Motor neuron (in vitro differentiated cells): Measurements from ENCODE around the gene RYK. TPM values are rescaled to one million over a fixed set of nuclear protein-coding genes. Genes with fewer than 3 reads are reported as not detected.
A peak's percentile ranks its signal among the peaks of the same experiment; 100 is the strongest.

Experiments used
- ATAC-seq, 8 experiments: fragments of 200-7000 bp; cut with Tn5 transposase; replicated peaks in 6 of 8; 2 replicates each; pipeline ENCODE4 v1.8.0; 2021; ENCODE audit warnings: mild to moderate bottlenecking in 8 of 8, moderate library complexity in 8 of 8
- H3K27ac ChIP-seq, 2 donors: fragments of 250-450 bp; sonication (Bioruptor Pico); 2 replicates each; pipeline ENCODE4 v1.9.0; 2021; ENCODE audit warnings: antibody characterized with exemption in 2 of 2, mild to moderate bottlenecking in 2 of 2, moderate library complexity in 1 of 2
- H3K4me1 ChIP-seq, 2 donors: fragments of 250-450 bp; sonication (Bioruptor Pico); replicated peaks in 1 of 2; 2 replicates each; pipeline ENCODE4 v1.6.1; 2021; ENCODE audit warnings: antibody characterized with exemption in 2 of 2, mild to moderate bottlenecking in 2 of 2, moderate library complexity in 1 of 2
- H3K4me3 ChIP-seq, 5 donors: fragments of 250-450 bp; sonication (Bioruptor Pico); 2 replicates each; pipeline ENCODE4 v1.9.0; 2021; ENCODE audit warnings: antibody characterized with exemption in 5 of 5, mild to moderate bottlenecking in 5 of 5, moderate library complexity in 4 of 5
- WGBS, 10 experiments: fragments of 450-650 bp; shearing (Covaris generic); methylation state at CpG; one replicate each; pipeline ENCODE4 v1.0.0; 2022; 5-methylcytosine and 5-hydroxymethylcytosine counted together
- in situ Hi-C, 9 experiments: fragments of 400-800 bp; cut with MboI; loops; one replicate each; pipeline ENCODE4 v1.15.0; 2021; ENCODE audit warnings: low sequenced_read_pairs in 9 of 9, low pct_unique_long_range_greater_than_20kb in 2 of 9; ENCODE audit not compliant: unreplicated experiment in 9 of 9
- total RNA-seq, 8 experiments: library from RNA; unstranded; fragments of 300-600 nt; gene quantifications; 2 replicates each; pipeline versions ENCODE4 v1.2.3 to v1.2.4, GENCODE V29; 2022

Gene RYK
- total RNA-seq = 10 to 100 TPM; 30.8 to 91.7 (median 50.1) TPM

GRCh38 chr3:134250717-134251220 is at the start of gene RYK:
TSS of gene RYK (minus strand) at chr3:134250859. CDS start at chr3:134250654, 205 bp downstream.
- 0 to 36% (median 2%) methylated on average over 1 to 28 of the region's 59 CpGs; no CpG with 5 or more reads in 3 of the 10 experiments for WGBS, 10 experiments
- in situ Hi-C loops = no loop called here
- Histone ChIP-seq H3K4me3 (peak within 1 kb of the TSS; percentile 60 to 97 (median 84)), H3K27ac (peak within 1 kb of the TSS; percentile 64 to 87), H3K4me1 (peaks cover 10% of the 10 kb centered on the region in 2 donors)
- ATAC-seq = peak; percentile 82 to 93 (median 89)

GRCh38 chr3:134299888-134300206 is 49.2 kb upstream of the RYK start:
- peak in 1 of 8 experiments; percentile 19 for ATAC-seq
- WGBS, 10 experiments = 78 to 100% (median 100%) methylated on average over 1 of the region's 1 CpG; no CpG with 5 or more reads in 3 of the 10 experiments
- Histone ChIP-seq H3K27ac (no peak overlapping the region), H3K4me1 (no peaks in the 10 kb centered on the region), H3K4me3 (no peak overlapping the region)
- in situ Hi-C loops = loop anchor here in 7 of 9 experiments (10.0 kb wide), 2 partner anchors 85 to 175 kb away; no protein-coding TSS in a partner anchor

DNA sequence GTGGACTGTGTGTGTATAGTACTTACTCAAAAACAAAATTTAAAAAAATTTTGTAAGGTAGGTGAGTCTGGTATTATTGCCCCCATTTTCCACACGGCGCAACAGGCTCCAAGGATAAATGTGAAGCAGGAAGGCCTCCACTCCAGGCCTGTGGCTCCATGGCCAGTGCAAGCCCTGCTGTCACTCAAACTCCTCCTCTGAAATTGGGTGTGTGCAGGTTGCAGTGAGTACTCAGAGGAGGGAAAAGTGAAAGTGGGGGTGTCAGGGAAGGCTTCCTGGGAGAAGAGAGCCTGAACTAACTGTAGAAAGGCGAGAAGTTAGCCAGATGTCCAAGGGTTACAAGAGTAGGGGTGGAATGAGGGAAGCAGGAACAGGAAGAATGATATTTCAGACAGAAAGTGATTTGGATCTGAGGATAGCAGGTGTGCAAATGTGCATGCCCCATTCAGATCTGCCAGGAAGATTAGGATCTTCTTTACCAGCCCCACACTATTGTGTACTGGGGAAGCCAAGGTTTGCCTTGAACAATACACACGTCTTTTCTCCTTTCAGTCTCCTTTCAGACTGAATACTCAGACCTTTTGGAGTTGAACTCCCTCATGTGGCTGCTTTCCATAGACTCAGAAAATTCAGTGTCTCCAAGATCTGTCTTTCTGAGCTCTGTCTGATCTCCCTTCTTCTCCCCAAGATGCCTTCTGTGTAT is 48.7 kb upstream of the RYK start:
- H3K4me3 ChIP-seq = no peak overlapping the region
- WGBS, 10 experiments = 64 to 100% (median 83%) methylated on average over 1 to 3 of the region's 4 CpGs; no CpG with 5 or more reads in 2 of the 10 experiments
- in situ Hi-C loops = loop anchor here in 1 of 9 experiments (10.0 kb wide), 1 partner anchor 85 kb away; no protein-coding TSS in a partner anchor
- H3K27ac ChIP-seq = no peak overlapping the region
- peak in 5 of 8 experiments; percentile 51 to 81 (median 76) for ATAC-seq
- no peaks in the 10 kb centered on the region for H3K4me1 ChIP-seq

DNA sequence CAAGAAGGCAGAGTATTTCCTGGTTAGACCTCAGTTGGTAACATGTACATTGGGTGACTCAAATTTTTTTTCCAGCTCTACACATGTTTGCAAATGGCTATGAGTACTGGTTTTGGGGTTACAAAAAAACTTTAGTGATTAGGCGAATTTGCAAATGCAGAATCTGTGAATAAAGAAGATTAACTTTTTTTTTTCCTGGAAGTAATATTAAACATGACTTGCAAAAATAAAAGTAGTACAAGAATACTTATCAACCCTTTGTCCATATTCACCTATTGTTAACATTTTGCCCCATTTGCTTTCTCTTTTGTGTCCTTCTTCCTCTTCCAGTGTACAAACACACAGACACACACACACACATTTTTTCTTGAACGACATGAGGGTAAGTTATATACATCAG is 47.6 kb upstream of the RYK start:
- in situ Hi-C loops = loop anchor here in 1 of 9 experiments (10.0 kb wide), 1 partner anchor 83 kb away; no protein-coding TSS in a partner anchor

GRCh38 chr3:134296616-134297015 is 46.0 kb upstream of the RYK start:
- Histone ChIP-seq H3K27ac (no peak overlapping the region), H3K4me3 (no peak overlapping the region), H3K4me1 (no peaks in the 10 kb centered on the region)
- no peak for ATAC-seq
- in situ Hi-C loops = loop anchor here in 1 of 9 experiments (10.0 kb wide), 1 partner anchor 82 kb away; no protein-coding TSS in a partner anchor

More for the DNA sequence above, 47.6 kb upstream of the RYK start:
- ATAC-seq = peak in 2 of 8 experiments; percentile 32
- whole genome bisulfite sequencing, 10 experiments = 22 to 94% (median 80%) methylated on average over 1 to 2 of the region's 2 CpGs
- no peaks in the 10 kb centered on the region for H3K4me1 ChIP-seq
- H3K4me3 ChIP-seq = no peak overlapping the region
- H3K27ac ChIP-seq = no peak overlapping the region

GRCh38 chr3:134295930-134296329 is 45.3 kb upstream of the RYK start:
- ATAC-seq = no peak
- Histone ChIP-seq H3K4me1 (peaks cover 0 to 4% of the 10 kb centered on the region in 2 donors), H3K27ac (no peak overlapping the region), H3K4me3 (no peak overlapping the region)
- in situ Hi-C loops = loop anchor here in 1 of 9 experiments (10.0 kb wide), 1 partner anchor 81 kb away; no protein-coding TSS in a partner anchor
- WGBS, 10 experiments = 67 to 100% (median 83%) methylated on average over 1 of the region's 1 CpG; no CpG with 5 or more reads in 3 of the 10 experiments

- WGBS, 10 experiments = 20 to 100% (median 80%) methylated on average over 1 to 5 of the region's 5 CpGs
- H3K4me1 ChIP-seq = peaks cover 0 to 4% of the 10 kb centered on the region in 2 donors
- no peak overlapping the region for H3K4me3 ChIP-seq
- H3K27ac ChIP-seq = no peak overlapping the region
- ATAC-seq = no peak
- in situ Hi-C loops = loop anchor here in 1 of 9 experiments (10.0 kb wide), 1 partner anchor 80 kb away; no protein-coding TSS in a partner anchor
Measured at GRCh38 chr3:134294302-134295280, 43.9 kb upstream of the RYK start.

- peaks cover 0 to 4% of the 10 kb centered on the region in 2 donors for H3K4me1 ChIP-seq
- H3K27ac ChIP-seq = no peak overlapping the region
- no peak overlapping the region for H3K4me3 ChIP-seq
- in situ Hi-C loops = loop anchor here in 1 of 9 experiments (10.0 kb wide), 1 partner anchor 77 kb away; no protein-coding TSS in a partner anchor
- peak in 5 of 8 experiments; percentile 27 to 95 (median 45) for ATAC-seq
- WGBS, 10 experiments = 14 to 100% (median 67%) methylated on average over 1 to 4 of the region's 4 CpGs; no CpG with 5 or more reads in 1 of the 10 experiments
Measured at GRCh38 chr3:134291319-134292254, 40.9 kb upstream of the RYK start.

DNA sequence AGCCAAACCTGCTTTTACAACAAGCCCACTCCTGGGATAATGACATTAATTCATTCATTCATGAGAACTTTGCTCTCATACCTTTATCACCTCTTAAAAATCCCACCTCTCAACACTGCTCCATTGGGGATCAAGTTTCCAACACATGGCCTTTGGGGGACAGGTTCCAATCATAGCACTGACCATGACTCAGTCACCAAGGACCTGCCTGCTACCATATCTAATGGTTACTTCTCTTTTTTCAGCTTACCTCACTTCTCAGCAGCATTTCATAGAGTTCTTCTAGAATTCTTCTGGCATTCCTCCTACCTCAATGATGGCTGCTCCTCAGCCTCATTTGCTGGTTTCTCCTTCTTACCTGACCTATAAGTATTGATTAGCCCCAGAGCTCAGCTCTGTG is 36.9 kb upstream of the RYK start:
- H3K27ac ChIP-seq = no peak overlapping the region
- no peak for ATAC-seq
- peaks cover 0 to 4% of the 10 kb centered on the region in 2 donors for H3K4me1 ChIP-seq
- in situ Hi-C loops = no loop called here
- H3K4me3 ChIP-seq = no peak overlapping the region

DNA sequence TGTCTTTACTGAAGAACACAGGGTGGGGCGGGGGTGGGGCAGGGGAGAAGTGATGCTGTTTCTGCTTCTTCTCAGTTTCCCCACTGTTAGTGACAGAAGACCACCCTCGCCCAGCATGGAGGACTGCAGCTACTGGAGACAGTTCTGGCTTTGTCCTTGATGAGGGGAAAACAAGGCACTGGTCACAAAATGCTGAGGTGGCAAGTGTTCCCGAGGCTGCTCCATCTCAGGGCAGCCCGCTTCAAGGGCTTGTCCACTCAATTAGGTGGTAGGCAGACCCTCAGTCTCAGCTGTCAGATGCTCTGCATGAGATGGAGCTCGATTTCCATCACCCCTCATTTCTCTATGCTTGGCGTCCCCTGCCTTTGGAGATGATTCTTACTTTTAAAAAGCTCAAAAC is 33.8 kb upstream of the RYK start:
- ATAC-seq = no peak
- in situ Hi-C loops = no loop called here
- Histone ChIP-seq H3K4me1 (no peaks in the 10 kb centered on the region), H3K27ac (no peak overlapping the region), H3K4me3 (no peak overlapping the region)
- 51 to 100% (median 81%) methylated on average over 1 to 4 of the region's 6 CpGs; no CpG with 5 or more reads in 4 of the 10 experiments for WGBS, 10 experiments

DNA sequence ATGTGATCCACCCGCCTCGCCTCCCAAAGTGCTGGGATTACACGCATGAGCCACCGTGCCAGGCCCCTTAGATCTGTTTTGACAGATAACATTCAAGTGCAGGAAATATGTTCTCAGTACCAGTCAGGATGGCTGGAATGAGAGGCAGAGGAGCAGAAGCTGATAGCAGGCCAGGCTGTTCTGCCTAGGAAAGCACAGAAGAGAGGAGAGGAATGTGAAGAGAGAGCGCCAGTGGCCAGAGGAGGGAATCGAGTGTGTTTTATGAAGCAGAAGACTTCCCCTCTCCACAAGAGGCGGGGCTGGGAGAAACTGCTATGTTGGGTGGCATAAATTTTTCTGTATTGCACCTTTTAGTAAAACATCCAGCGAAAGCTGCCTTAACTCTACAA is 32.0 kb upstream of the RYK start:
- Histone ChIP-seq H3K4me3 (no peak overlapping the region), H3K4me1 (no peaks in the 10 kb centered on the region), H3K27ac (no peak overlapping the region)
- 51 to 100% (median 88%) methylated on average over 1 to 8 of the region's 8 CpGs; no CpG with 5 or more reads in 2 of the 10 experiments for WGBS, 10 experiments
- in situ Hi-C loops = no loop called here
- no peak for ATAC-seq
